GM21423 (cell line): Measurements from ENCODE around the gene LCOR.
"Not testable (repeated sequence)": the region's sequence is repeated elsewhere in the genome, so short reads cannot be mapped to it uniquely, and the experiment has no call there.

Experiments
- ATAC-seq: cut with Tn5 transposase; IDR thresholded peaks from one replicate; pipeline ENCODE4 v1.9.1; 2021; ENCODE audit warnings: mild to moderate bottlenecking, moderate library complexity; ENCODE audit not compliant: unreplicated experiment

LCOR gene

DNA sequence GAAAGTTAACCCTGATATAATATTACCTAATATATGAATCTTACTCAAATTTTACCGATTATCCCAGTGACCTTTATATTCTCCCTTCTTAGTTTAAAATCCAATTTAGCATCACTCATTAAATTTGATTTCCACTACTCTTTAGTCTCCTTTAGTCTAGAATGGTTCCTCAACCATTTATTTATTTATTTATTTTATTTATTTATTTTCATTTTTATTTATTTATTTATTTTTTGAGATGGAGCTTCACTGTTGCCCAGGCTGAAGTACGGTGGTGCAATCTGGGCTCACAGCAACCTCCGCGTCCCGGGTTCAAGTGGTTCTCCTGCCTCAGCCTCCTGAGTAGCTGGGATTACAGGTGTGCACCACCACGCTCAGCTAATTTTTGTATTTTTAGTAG lies 92.8 kb downstream of the LCOR start:
- no peak for ATAC-seq

DNA sequence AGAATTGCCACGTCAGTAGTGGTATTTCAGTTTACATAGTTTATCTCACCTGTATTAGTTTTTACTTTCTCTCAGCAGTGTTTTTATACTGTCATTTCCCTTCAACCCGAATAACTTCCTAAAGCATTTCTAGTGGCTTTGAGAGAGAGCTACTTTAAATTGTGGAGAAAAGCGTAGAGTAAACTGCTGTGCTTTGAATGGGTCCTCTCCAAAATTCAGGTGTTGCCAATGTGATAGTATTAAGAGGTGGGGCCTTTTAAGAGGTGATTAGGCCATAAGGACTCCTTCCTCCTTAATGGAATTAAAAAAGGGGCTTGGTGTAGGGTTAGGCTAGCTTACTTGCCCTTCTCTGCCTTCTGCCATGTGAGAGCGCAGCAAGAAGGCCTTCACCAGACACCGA lies 98.4 kb downstream of the LCOR start:
- ATAC-seq = no peak

GRCh38 chr10:96935148-96935547 lies 103.0 kb downstream of the LCOR start:
- no peak for ATAC-seq

- no peak for ATAC-seq
These were observed 103.7 kb downstream of the LCOR start for GRCh38 chr10:96935810-96936209.

GRCh38 chr10:96943161-96943560 lies 111.1 kb downstream of the LCOR start:
- not testable (repeated sequence) for ATAC-seq

- no peak for ATAC-seq
These were observed 114.9 kb downstream of the LCOR start for GRCh38 chr10:96947036-96947435.

DNA sequence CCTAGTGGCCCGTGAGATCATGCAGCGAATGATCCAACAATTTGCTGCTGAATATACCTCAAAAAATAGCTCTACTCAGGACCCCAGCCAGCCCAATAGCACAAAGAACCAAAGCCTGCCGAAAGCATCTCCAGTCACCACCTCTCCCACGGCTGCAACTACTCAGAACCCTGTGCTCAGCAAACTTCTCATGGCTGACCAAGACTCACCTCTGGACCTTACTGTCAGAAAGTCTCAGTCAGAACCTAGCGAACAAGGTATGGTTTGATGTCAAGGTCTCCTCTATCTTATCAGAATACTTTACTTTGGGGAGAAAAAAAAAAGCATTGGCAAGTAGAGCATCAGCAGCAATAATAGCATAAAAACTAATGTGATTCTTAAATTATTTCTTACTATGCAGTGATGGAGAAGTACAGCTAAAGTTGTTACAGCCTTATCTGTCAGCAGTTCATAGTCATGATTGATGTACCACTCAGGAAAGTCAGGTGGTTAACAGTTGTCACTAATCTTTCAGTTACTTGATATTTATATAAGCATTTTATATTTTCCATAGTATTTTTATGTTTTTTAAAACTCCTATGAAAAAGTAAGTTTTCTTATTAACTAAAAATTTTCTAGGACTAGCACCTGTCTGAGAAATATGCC lies 117.1 kb downstream of the LCOR start:
- ATAC-seq = no peak

- ATAC-seq = no peak
These were observed 119.9 kb downstream of the LCOR start for GRCh38 chr10:96951954-96952353.

DNA sequence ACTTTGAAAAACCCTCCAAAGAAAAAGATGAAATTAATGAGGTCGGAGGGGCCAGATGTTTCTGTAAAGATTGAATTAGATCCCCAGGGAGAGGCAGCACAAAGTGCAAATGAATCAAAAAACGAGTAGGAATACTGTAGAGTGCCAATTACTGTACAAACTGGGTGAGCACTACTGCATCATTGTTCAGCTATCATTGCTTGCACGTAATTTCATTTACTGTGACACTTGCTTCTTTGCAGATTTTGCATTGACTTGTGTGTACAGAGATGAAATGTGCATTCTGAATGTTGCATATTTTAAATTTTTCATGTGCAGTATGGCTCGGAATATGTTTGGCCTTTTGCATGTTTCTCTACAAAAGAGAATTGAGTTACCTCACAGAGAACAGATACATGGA lies 123.7 kb downstream of the LCOR start:
- no peak for ATAC-seq

GRCh38 chr10:96958071-96958470 lies 126.0 kb downstream of the LCOR start:
- ATAC-seq = no peak

- no peak for ATAC-seq
These were observed 127.6 kb downstream of the LCOR start for GRCh38 chr10:96959733-96960132.

- ATAC-seq = no peak
These were observed 128.8 kb downstream of the LCOR start for GRCh38 chr10:96960872-96961271.

DNA sequence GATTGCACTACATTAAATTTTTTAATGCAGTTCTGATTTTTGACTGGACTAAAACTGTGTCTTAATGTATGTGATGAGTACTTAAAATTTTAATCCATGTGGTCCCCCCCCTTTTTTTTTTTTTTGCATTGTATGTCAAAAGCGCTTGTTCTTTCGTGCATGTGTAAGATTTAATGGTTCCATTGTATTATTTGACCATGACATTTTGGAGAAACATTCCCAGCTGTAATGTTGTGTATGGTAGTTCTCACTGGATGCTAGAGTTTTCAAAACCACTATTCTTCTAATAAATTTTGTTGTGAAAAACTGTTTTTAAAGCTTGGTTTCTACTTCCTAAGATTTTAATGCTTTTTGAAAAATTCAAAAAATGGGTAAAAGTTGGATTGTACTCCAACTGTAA lies 132.0 kb downstream of the LCOR start:
- ATAC-seq = no peak

DNA sequence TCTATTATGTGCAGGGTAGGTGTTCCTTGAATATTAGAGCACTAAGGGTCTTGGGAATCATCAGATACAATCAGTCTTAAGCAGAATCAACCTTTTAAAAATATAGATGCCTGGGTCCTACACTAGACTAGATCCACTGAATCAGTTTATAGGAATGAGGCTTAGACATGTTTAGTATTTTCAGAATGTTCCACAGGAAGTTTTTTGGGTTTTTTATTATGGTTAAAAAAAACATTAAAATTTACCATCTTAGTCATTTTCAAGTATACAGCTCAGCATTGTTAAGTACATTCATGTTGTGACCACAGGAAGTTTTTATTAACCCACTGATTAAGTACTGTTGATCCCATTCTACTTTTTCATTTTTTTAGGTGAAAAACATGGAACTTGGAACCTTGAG lies 135.7 kb downstream of the LCOR start:
- ATAC-seq = no peak

DNA sequence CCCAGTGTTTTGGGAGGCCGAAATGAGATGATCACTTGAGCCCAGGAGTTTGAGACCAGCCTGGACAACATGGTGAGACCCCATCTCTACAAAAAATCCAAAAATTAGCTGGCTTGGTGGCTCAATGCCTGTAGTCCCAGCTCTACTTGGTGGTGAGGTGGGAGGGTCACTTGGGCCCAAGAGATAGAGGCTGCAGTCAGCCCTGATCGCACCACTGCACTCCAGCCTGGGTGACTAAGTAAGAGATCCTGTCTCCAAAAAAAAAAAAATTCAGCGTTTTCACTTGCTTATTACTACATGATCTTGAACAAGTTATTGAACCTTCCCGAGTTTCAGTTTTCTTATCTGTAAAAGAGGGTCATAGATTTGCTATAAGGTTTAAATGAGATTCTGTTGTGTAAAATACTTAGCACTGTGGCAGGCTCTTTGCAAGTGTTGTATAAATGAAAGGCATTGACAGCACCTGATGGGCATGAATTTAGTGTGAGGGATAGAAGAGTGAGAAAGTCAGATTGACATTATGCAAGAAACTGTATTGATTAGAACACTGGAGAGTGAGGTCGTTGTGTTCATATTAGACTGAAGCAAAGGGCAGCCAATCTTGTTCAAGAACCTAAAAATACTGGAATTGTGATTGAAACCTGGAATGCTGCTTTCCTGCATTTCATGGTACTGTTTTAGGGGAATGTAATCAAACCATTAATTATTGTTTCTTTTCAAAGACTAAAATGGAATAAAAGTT lies 136.8 kb downstream of the LCOR start:
- ATAC-seq = no peak

DNA sequence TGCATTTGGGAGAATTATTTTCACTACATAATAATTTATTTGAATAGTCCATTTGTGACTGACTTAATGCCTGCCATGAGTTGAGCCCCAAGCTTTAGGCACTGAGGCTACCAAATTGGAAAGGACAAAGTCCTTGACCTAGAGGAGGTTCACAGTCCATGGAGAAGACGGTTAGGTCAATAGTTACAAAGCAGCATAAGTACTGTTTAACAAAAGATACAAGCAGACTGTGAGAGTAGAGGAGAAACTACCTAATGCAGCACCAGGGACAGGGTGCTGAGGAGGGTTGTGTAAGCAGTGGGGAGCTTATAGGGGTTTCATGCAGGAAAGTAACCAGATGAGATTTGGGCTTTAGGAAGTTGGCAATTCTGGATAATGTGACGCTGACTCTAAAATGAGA lies 139.2 kb downstream of the LCOR start:
- ATAC-seq = no peak

DNA sequence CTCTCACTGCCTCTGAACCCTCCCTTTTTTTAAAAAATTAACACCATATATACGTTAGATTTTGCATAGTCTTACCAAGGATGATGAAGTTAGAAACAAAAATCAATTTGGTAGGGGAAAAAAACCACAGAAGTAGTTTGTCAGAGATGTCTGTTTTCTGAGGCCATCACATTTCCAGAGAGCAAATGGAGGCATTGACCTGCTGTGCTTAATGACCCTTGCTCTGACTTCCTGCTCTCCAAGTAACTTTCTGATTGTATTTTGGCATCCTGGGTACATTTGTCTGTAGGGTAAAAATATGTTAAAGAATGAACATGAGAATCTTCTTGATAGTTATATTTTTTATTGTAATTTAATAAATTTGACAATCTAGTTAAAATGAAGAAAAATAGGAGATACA lies 140.2 kb downstream of the LCOR start:
- ATAC-seq = no peak

DNA sequence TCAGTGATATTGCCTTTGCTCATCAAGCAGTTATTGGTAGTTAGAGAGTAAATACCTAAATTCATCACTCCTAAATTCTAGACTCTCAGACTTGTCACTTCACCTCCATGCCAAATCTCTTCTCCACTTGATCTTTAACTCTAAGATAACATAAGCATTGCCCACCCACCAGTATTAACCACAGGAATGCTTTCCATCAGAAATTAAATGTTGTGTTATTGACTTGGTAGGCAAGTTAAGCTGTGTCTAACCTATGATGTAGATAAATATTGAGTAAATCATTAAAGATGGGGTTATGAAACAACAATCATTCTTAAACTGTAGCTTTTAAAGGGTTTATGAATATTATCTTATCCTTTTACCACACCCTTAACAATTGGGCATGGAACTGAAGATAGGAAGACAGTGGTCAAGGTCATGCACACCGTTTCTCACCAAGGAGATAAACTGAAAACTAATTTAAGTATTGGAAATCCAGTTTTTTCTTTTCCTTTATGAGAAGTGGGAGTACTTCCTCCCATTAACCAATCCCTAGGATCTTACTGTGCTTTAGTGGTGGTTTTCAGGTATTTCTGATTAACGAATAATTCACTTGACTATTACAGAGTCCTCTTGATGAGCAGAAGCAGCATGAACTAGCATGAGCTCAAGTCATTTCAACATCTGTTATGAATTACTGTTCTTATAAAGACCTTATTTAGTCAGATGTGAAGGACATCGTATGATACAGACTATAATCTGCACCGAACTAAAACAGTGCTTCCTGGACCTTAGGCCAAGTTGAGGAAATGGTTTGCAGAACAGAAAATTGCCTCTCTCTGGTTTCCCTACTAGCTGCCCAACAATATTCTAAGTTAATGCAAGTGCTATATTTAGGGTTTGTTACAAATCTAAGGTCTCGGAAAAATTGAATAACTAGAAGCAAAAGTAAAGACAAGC lies 142.0 kb downstream of the LCOR start:
- ATAC-seq = no peak

DNA sequence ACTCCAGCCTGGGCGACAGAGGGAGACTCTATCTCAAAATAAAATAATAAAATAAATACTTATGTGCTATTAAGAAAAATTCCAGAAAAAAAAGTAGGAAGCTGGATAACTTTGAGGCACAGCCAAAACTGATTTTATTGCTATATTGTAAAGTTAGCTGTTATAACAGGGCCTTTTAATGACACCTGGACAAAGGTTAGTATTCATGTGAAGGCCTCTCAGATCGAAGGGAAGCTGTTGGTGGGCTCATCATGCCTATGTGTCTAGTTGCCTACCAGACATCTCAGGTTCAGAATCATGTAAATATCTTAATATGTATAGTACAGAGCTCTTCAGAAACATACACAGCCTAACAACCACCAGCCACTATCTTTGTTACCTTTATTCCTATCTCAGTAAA lies 143.0 kb downstream of the LCOR start:
- ATAC-seq = no peak

DNA sequence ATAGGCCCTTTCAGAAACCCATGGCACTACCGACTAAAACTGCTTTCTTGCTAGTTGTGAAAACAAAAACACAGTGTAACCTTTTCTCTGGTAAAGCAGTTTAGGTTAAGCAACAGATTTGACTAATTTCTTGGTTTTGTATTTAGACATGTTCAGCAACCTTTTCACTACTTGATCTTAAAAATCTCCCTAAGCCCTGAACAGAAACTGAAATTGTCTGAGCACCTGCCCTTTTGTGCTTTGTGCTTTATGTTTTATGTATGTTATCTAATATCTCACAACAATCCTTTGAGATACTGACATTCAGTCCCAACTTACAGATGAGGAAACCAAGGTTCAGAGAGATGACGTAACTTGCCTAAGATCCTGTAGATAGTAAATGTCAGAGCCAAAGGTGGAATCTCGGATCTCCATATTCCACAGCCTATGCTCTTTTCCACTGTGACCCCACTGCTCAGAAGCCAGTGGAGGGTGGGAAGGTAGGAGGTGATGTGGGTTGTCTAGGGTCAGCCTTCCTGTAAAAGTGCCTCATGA lies 146.6 kb downstream of the LCOR start:
- ATAC-seq = peak; percentile 56

- ATAC-seq = no peak
These were observed 150.2 kb downstream of the LCOR start for GRCh38 chr10:96982149-96982930.
